Uterus (tissue), 2 donors: ENCODE results near the gene DNAH7.

Source experiments
- POLR2A ChIP-seq, 2 donors: fragments of 450-650 bp; IDR thresholded peaks; one replicate each; pipeline ENCODE4 v1.6.1; 2016; ENCODE audit warnings: antibody characterized with exemption in 2 of 2, mild to moderate bottlenecking in 1 of 2, moderate library complexity in 1 of 2
- TF ChIP-seq, protein P1 (sequence below), 4 experiments: fragments of 200-600 bp in 2 of 4; fragments of 450-650 bp in 2 of 4; sonication (generic) in 2 of 4; IDR thresholded peaks; one replicate each; pipeline ENCODE4 v1.5.1; 2016 to 2019; ENCODE audit warnings: antibody characterized with exemption in 4 of 4, mild to moderate bottlenecking in 2 of 4, moderate library complexity in 1 of 4

DNA sequence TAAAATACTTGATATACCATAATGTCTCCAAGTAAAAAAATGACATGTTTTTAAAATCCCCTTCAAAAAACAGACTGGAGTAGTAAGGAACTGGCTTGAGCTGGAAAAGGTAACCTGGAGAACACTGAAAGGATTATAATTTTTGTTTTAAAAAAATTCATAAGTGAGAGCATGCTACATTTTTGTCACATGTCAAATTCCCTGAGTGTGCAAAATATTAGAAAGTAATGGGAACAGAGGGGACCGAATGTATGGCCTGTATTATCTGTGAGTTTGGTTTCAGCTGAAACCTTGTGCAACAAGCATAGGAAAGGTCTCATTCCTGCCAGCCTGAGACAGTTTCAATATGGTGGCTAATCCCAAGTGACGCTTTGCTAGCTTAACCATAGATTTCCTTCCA is 209.1 kb downstream of the DNAH7 start:
- TF ChIP-seq, protein P1, sequence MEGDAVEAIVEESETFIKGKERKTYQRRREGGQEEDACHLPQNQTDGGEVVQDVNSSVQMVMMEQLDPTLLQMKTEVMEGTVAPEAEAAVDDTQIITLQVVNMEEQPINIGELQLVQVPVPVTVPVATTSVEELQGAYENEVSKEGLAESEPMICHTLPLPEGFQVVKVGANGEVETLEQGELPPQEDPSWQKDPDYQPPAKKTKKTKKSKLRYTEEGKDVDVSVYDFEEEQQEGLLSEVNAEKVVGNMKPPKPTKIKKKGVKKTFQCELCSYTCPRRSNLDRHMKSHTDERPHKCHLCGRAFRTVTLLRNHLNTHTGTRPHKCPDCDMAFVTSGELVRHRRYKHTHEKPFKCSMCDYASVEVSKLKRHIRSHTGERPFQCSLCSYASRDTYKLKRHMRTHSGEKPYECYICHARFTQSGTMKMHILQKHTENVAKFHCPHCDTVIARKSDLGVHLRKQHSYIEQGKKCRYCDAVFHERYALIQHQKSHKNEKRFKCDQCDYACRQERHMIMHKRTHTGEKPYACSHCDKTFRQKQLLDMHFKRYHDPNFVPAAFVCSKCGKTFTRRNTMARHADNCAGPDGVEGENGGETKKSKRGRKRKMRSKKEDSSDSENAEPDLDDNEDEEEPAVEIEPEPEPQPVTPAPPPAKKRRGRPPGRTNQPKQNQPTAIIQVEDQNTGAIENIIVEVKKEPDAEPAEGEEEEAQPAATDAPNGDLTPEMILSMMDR (IDR thresholded peaks at IDR 0.05) = no peak
- no peak for TF ChIP-seq POLR2A (IDR thresholded peaks at IDR 0.05)
